Heart left ventricle (tissue), 13 donors: ENCODE data around the gene ZSCAN5C.

ENCODE experiments used
- POLR2A ChIP-seq, 2 donors: fragments of 450-650 bp; IDR thresholded peaks; one replicate each; pipeline ENCODE4 v1.6.1; 2017; ENCODE audit warnings: antibody characterized with exemption in 2 of 2, mild to moderate bottlenecking in 2 of 2, moderate library complexity in 2 of 2
- TF ChIP-seq, protein P1 (sequence below), 12 donors: fragments of 200-600 bp; sonication (generic) in 4 of 12; IDR thresholded peaks; one replicate each; pipeline versions ENCODE4 v1.5.0 to v1.8.0; 2018 to 2022; ENCODE audit warnings: antibody characterized with exemption in 12 of 12, mild to moderate bottlenecking in 5 of 12
- donor health status: ischemic (EF 13 %, LVEDD 7.1; RV severe dilation, severe dysfunction).
- donor health status: DM: no; HTN: yes; CAD: no.
- donor health status: DM: no; HTN: no; CAD: no.
- donor health status: ischemic (EF 25% LVEDD 6.9; RV normal size, moderate dysfunction).
- donor health status: ischemic (EF 25% LVEDD 5.7; RV mildly dilated, moderate dysfunction).
- donor health status: ischemic (EF 35%, LVEDD 5.7; RV mildly dilated, moderate dysfunction).
- donor health status: nonischemic (EF 11% LVEDD 7.7; RV severe dilation, severe dysfunction).
- donor health status: DM: yes; HTN: yes; CAD: no.
- donor health status: PGD.
- donor health status: ischemic (EF 29% LVEDD 5.4; RV normal size, mild dysfunction).
- donor health status: nonischemic (EF 23%, LVEDD 6.1; RV moderate dilation, normal function).

DNA sequence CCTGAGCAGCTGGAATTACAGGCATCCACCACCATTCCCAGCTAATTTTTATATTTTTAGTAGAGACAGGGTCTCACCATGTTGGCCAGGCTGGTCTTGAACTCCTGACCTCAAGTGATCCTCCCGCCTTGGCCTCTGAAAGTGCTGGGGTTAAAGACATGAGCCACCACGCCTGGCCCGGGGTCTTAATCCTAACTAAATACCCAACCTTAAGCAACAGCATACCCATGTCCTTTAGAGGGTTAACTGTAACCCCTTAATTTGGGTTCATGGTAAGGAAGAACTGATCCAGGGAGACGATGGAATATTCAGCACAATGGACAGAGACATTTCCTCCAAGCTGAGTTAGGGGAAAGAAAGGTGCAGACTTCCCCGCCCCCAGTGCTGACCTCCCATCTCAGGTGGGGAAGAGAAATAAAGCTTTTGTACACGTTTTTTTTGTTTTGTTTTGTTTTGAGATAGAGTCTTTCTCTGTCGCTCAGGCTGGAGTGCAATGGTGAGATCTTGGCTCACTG is 35.0 kb upstream of the ZSCAN5C start:
- TF ChIP-seq, protein P1, sequence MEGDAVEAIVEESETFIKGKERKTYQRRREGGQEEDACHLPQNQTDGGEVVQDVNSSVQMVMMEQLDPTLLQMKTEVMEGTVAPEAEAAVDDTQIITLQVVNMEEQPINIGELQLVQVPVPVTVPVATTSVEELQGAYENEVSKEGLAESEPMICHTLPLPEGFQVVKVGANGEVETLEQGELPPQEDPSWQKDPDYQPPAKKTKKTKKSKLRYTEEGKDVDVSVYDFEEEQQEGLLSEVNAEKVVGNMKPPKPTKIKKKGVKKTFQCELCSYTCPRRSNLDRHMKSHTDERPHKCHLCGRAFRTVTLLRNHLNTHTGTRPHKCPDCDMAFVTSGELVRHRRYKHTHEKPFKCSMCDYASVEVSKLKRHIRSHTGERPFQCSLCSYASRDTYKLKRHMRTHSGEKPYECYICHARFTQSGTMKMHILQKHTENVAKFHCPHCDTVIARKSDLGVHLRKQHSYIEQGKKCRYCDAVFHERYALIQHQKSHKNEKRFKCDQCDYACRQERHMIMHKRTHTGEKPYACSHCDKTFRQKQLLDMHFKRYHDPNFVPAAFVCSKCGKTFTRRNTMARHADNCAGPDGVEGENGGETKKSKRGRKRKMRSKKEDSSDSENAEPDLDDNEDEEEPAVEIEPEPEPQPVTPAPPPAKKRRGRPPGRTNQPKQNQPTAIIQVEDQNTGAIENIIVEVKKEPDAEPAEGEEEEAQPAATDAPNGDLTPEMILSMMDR (IDR thresholded peaks at IDR 0.05): no peak
- no peak for TF ChIP-seq POLR2A (IDR thresholded peaks at IDR 0.05)
